GM12891 (cell line): ENCODE results near the gene CD164L2.

Experiments
- DNase-seq: peaks from one replicate; pipeline ENCODE4 v3.0.0; 2011; ENCODE audit warnings: low spot score; ENCODE audit not compliant: insufficient read length
- FAIRE-seq: peaks from 2 replicates; lab custom pipeline; 2011; peaks lifted over from hg19 to GRCh38; lab: Jason Lieb, UNC
- PAX5 ChIP-seq: IDR thresholded peaks from 2 replicates; pipeline ENCODE4 v1.6.1; 2011; ENCODE audit warnings: low read length, moderate library complexity, mild to moderate bottlenecking; ENCODE audit not compliant: insufficient read depth, severe bottlenecking
- POLR2A ChIP-seq: IDR thresholded peaks from 2 replicates; pipeline ENCODE4 v1.6.1; 2011; ENCODE audit warnings: low read depth, low read length, control low read depth
- POLR2AphosphoS5 ChIP-seq: IDR thresholded peaks from 2 replicates; pipeline ENCODE4 v1.6.1; 2011; ENCODE audit warnings: low read depth, low read length, control low read depth
- POU2F2 ChIP-seq: IDR thresholded peaks from 2 replicates; pipeline ENCODE4 v1.6.1; 2011; ENCODE audit warnings: low read depth, mild to moderate bottlenecking, control low read depth, low read length, moderate library complexity
- SPI1 ChIP-seq: IDR thresholded peaks from 2 replicates; pipeline ENCODE4 v1.6.1; 2011; ENCODE audit warnings: low read depth, low read length, control low read depth
- TAF1 ChIP-seq: IDR thresholded peaks from 2 replicates; pipeline ENCODE4 v1.6.1; 2011; ENCODE audit warnings: low read depth, low read length, control low read depth

CD164L2 gene

GRCh38 chr1:27356619-27357280 lies 26.4 kb downstream of the CD164L2 start:
- peak; percentile 70 for FAIRE-seq
- TF ChIP-seq POU2F2 (no peak), POLR2AphosphoS5 (no peak), SPI1 (no peak)
- no peak for DNase-seq

- TF ChIP-seq PAX5 (no peak), SPI1 (no peak), TAF1 (no peak), POU2F2 (no peak)
- FAIRE-seq, result no peak
- DNase-seq, result no peak
Observed at GRCh38 chr1:27356277-27356618, 26.9 kb downstream of the CD164L2 start.

DNA sequence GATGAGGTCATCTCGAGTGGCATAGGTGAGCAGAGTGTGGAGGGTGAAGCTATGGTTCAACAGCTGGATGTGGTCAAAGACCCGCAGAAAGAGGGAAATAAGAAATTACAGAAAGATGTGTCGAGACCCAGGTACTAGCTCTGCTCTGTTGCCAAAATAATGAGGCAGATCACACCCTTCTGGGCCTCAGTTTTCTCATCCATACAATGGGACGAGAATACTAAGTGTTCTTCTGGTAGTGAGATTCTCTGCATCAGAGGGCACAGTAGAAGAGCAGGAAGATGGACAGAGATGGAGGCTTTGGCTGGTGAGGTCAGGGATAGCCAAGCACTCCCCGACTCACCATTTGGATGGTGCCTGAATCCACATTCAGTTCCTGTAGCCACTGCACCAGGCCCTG lies 27.4 kb downstream of the CD164L2 start:
- FAIRE-seq (no peak), DNase-seq (no peak)
- no peak for TF ChIP-seq PAX5
- TF ChIP-seq POLR2AphosphoS5, result no peak
- no peak for TF ChIP-seq POU2F2
- no peak for TF ChIP-seq SPI1
- no peak for TF ChIP-seq POLR2A
- TF ChIP-seq TAF1, result no peak

GRCh38 chr1:27353629-27354028 lies 29.5 kb downstream of the CD164L2 start:
- no peak for TF ChIP-seq PAX5
- no peak for TF ChIP-seq POLR2AphosphoS5
- TF ChIP-seq SPI1, result no peak
- TF ChIP-seq TAF1, result no peak
- no peak for TF ChIP-seq POU2F2
- TF ChIP-seq POLR2A, result no peak
- no peak for FAIRE-seq
- DNase-seq, result no peak

- no peak for TF ChIP-seq SPI1
- no peak for TF ChIP-seq PAX5
- no peak for TF ChIP-seq POU2F2
- no peak for TF ChIP-seq POLR2A
- no peak for TF ChIP-seq TAF1
- TF ChIP-seq POLR2AphosphoS5, result no peak
- FAIRE-seq, result no peak
- no peak for DNase-seq
Observed at GRCh38 chr1:27353166-27353565, 30.0 kb downstream of the CD164L2 start.

DNA sequence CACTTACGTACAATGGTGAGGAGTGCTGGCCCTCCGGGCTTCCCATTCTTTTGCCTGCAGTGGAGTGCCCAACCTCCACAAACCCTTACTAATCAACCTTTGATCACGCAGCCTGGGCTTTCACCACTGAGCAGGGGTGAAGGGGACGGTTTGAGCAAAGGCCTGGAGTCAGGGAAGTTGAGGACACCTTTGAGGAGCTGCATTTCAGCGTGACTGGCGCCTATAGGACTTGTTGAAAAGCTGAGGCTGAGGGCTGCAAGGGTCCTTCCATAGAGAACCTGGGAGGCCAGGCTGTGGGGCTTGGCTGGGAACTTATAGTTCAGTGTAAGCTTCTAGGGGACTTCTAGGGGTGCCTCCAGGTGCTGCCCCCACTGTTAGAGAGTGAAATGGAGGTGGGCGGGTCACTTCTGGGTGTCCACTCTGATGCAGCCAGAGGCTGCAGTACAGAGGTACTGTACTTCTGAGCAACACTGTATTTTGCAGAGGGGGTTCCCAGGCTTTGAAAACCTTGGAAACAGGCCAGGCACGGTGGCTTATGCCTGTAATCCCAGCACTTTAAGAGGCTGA lies 31.5 kb downstream of the CD164L2 start:
- DNase-seq (no peak), FAIRE-seq (no peak)
- TF ChIP-seq POLR2A (no peak), POLR2AphosphoS5 (no peak), POU2F2 (no peak), PAX5 (no peak), TAF1 (no peak), SPI1 (no peak)

DNA sequence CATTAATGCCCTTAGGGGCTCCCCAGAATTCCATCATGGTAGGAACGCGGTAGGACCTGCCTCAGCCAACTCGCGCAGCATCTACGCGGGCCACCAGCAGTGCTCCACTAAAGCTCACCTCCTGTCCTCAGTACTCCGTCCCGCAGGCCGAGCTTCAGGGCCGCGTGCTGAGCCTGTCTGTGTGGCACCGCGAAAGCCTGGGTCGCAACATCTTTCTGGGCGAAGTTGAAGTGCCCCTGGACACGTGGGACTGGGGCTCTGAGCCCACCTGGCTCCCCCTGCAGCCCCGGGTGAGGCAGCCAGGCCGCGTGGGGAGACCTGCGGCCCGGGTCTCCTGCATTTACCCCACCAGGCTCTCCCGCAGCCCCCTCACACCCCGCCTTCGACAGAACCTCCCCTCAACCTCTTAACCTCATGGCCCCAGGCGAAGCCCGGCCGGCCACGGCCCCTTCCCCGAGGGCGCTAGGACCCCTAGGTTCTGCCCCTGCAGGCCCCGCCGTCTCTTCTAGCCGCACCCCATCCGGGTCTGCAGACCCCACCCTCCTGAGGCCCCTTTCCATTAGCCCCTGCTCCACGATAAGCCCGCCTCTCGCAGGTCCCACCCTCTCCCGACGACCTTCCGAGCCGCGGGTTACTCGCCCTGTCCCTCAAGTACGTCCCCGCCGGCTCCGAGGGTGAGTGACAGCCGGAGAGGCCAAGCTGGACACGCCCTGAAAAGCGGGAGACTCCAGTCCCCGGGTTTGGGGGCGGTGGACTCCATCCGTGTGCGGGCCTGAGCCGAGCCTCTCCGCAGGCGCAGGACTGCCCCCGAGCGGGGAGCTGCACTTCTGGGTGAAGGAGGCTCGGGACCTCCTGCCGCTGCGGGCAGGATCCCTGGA lies 32.2 kb downstream of the CD164L2 start:
- DNase-seq (no peak), FAIRE-seq (no peak)
- TF ChIP-seq POLR2AphosphoS5 (no peak), SPI1 (no peak), TAF1 (no peak), POU2F2 (no peak), PAX5 (no peak), POLR2A (no peak)

GRCh38 chr1:27349784-27350662 lies 33.1 kb downstream of the CD164L2 start:
- TF ChIP-seq POLR2AphosphoS5, result no peak
- TF ChIP-seq PAX5, result no peak
- FAIRE-seq (no peak), DNase-seq (no peak)

- FAIRE-seq, result no peak
Observed at GRCh38 chr1:27348861-27349783, 34.0 kb downstream of the CD164L2 start.

More at GRCh38 chr1:27348861-27349783, 34.0 kb downstream of the CD164L2 start:
- no peak for TF ChIP-seq SPI1
- no peak for TF ChIP-seq POLR2AphosphoS5
- TF ChIP-seq POU2F2, result no peak
- TF ChIP-seq TAF1, result no peak
- TF ChIP-seq POLR2A, result no peak
- TF ChIP-seq PAX5, result no peak
- no peak for DNase-seq
